Endothelial cell of umbilical vein (primary cell): ENCODE results near the gene LRRC42. TPM values are rescaled to one million over a fixed set of nuclear protein-coding genes. Genes with fewer than 3 reads are reported as not detected.

ENCODE experiments used
- BruUV-seq: library from RNA; stranded (reverse); fragments of 400-500 nt; replicated peaks from 2 replicates; lab custom pipeline; 2021; lab: Mats Ljungman, UMichigan
- CTCF ChIA-PET: fragments of 300-600, 350-600 bp; sonication (Branson Sonifier 250); formaldehyde crosslinking; loops from one replicate; lab custom pipeline; 2021; ENCODE audit warnings: antibody characterized with exemption, inconsistent platforms; lab: Charles Lee
- POLR2A ChIA-PET: fragments of 300-600, 350-600 bp; sonication (Branson Sonifier 250); formaldehyde crosslinking; loops from one replicate; lab custom pipeline; 2021; ENCODE audit warnings: antibody characterized with exemption, inconsistent platforms; lab: Charles Lee
- DNase-seq: peaks from one replicate; pipeline ENCODE4 v3.0.0-alpha.2; 2011; ENCODE audit warnings: low read depth, low spot score
- FAIRE-seq: peaks from 2 replicates; lab custom pipeline; 2011; peaks lifted over from hg19 to GRCh38; lab: Jason Lieb, UNC
- H2AFZ ChIP-seq: 2 replicates; pipeline ENCODE4 v1.6.0; 2012; ENCODE audit warnings: low read depth, low read length, control low read depth, inconsistent platforms
- H3K27ac ChIP-seq: 2 replicates; pipeline ENCODE4 v1.5.1; 2011; ENCODE audit warnings: low read depth, mild to moderate bottlenecking, control low read depth, low read length, moderate library complexity; ENCODE audit not compliant: insufficient read depth
- H3K27me3 ChIP-seq, 2 experiments: 2 replicates each; pipeline versions ENCODE4 v1.6.0 to v1.6.1; 2011; ENCODE audit warnings: low read length in 2 of 2, mixed read lengths in 1 of 2; ENCODE audit not compliant: control insufficient read depth in 2 of 2, insufficient read depth in 2 of 2
- H3K36me3 ChIP-seq, 2 experiments: 2 replicates in 1 of 2; 3 replicates in 1 of 2; pipeline ENCODE4 v1.5.1; 2011; ENCODE audit warnings: low read length in 2 of 2, mild to moderate bottlenecking in 1 of 2, moderate library complexity in 1 of 2; ENCODE audit not compliant: control insufficient read depth in 2 of 2, insufficient read depth in 2 of 2; ENCODE audit errors: extremely low read depth in 1 of 2
- H3K4me1 ChIP-seq: 3 replicates; pipeline ENCODE4 v1.5.1; 2011; ENCODE audit warnings: mild to moderate bottlenecking, low read length; ENCODE audit not compliant: control insufficient read depth, insufficient read depth; ENCODE audit errors: extremely low read depth
- H3K4me2 ChIP-seq: 2 replicates; pipeline ENCODE4 v1.6.1; 2011; ENCODE audit warnings: low read length, control low read depth, mixed read lengths; ENCODE audit not compliant: insufficient read depth
- H3K4me3 ChIP-seq, 3 experiments: fragments of 200-600 bp in 1 of 3; sonication (generic), shearing (Covaris generic) in 1 of 3; replicated peaks in 1 of 3; 2 replicates each; pipeline ENCODE4 v1.5.1; 2011 to 2016; ENCODE audit warnings: control low read depth in 3 of 3, low read length in 3 of 3, mild to moderate bottlenecking in 2 of 3, inconsistent platforms in 1 of 3, low read depth in 1 of 3, moderate library complexity in 1 of 3; ENCODE audit not compliant: insufficient read depth in 1 of 3
- H3K79me2 ChIP-seq: 2 replicates; pipeline ENCODE4 v1.6.0; 2012; ENCODE audit warnings: low read length, inconsistent platforms; ENCODE audit not compliant: control insufficient read depth, insufficient read depth
- H3K9ac ChIP-seq: replicated peaks from 2 replicates; pipeline ENCODE3; 2011; ENCODE audit warnings: low read length, control low read depth; ENCODE audit not compliant: insufficient read depth; ENCODE audit errors: extremely low read depth
- H3K9me1 ChIP-seq: replicated peaks from 3 replicates; pipeline ENCODE4 v1.6.0; 2011; ENCODE audit warnings: mild to moderate bottlenecking, low read length; ENCODE audit not compliant: control insufficient read depth, insufficient read depth; ENCODE audit errors: extremely low read depth
- H3K9me3 ChIP-seq: replicated peaks from 2 replicates; pipeline ENCODE4 v1.5.1; 2012; ENCODE audit warnings: low read length, inconsistent platforms; ENCODE audit not compliant: control insufficient read depth, insufficient read depth
- H4K20me1 ChIP-seq: replicated peaks from 2 replicates; pipeline ENCODE3; 2011; ENCODE audit warnings: mild to moderate bottlenecking, low read length; ENCODE audit not compliant: control insufficient read depth, insufficient read depth; ENCODE audit errors: extremely low read depth
- EZH2 ChIP-seq: IDR thresholded peaks from 2 replicates; pipeline ENCODE4 v1.6.1; 2012; ENCODE audit warnings: borderline replicate concordance, low read depth, mild to moderate bottlenecking, moderate library complexity, low read length, inconsistent platforms; ENCODE audit not compliant: severe bottlenecking
- FOS ChIP-seq: IDR thresholded peaks from 2 replicates; pipeline ENCODE4 v1.6.1; 2011; ENCODE audit warnings: mild to moderate bottlenecking, low read length, moderate library complexity, borderline replicate concordance; ENCODE audit not compliant: insufficient read depth
- GATA2 ChIP-seq: IDR thresholded peaks from 2 replicates; pipeline ENCODE4 v1.7.0; 2011; ENCODE audit warnings: low read depth, mild to moderate bottlenecking, moderate library complexity, mixed read lengths, low read length; ENCODE audit not compliant: insufficient read length, insufficient read depth
- JUN ChIP-seq: IDR thresholded peaks from 2 replicates; pipeline ENCODE4 v1.6.1; 2011; ENCODE audit warnings: borderline replicate concordance, low read depth; ENCODE audit not compliant: insufficient read length, insufficient read depth
- MYC ChIP-seq: IDR thresholded peaks from one replicate; pipeline ENCODE4 v1.6.1; 2011; ENCODE audit warnings: mild to moderate bottlenecking, low read depth, low read length
- POLR2A ChIP-seq: IDR thresholded peaks from 2 replicates; pipeline ENCODE4 v1.6.1; 2012; ENCODE audit warnings: low read depth, mild to moderate bottlenecking, control low read depth, low read length
- POLR2AphosphoS5 ChIP-seq: IDR thresholded peaks from 2 replicates; pipeline ENCODE4 v1.6.1; 2012; ENCODE audit warnings: low read depth, mild to moderate bottlenecking, control low read depth, low read length, moderate library complexity; ENCODE audit not compliant: insufficient read depth
- dilution Hi-C: fragments of 300-500 bp; cut with MboI; formaldehyde crosslinking; loops from one replicate; pipeline ENCODE4 v1.15.0; 2019; ENCODE audit warnings: low sequenced_read_pairs; ENCODE audit not compliant: extremely low pct_ligation_motif_present
- intact Hi-C: fragments of 100-400 bp; cut with micrococcal nuclease; formaldehyde crosslinking; loops from one replicate; pipeline ENCODE4 v1.10.0; 2022
- polyA plus RNA-seq, 4 experiments: library from polyadenylated mRNA; depleted of rRNA in 3 of 4; stranded (reverse) in 3 of 4; unstranded in 1 of 4; fragments of >200 nt; gene quantifications; 2 replicates each; pipeline versions ENCODE4 v1.2.1 to v1.2.3, GENCODE V29; 2011 to 2012; ENCODE audit warnings: missing spikeins in 1 of 4
- total RNA-seq: library from RNA; stranded (reverse); gene quantifications from 2 replicates; pipeline ENCODE4 v1.2.3, GENCODE V29; 2021
- TF ChIP-seq, protein P1 (sequence below): IDR thresholded peaks from 2 replicates; pipeline ENCODE4 v1.6.1; 2011; ENCODE audit not compliant: insufficient read depth, insufficient read length
- TF ChIP-seq, protein P2 (sequence below), 2 donors: IDR thresholded peaks; 1 replicate in 1 of 2; 2 replicates in 1 of 2; pipeline ENCODE4 v1.5.1; 2011; ENCODE audit warnings: low read length in 2 of 2, mild to moderate bottlenecking in 2 of 2, moderate library complexity in 2 of 2, control low read depth in 1 of 2, inconsistent platforms in 1 of 2, low read depth in 1 of 2; ENCODE audit not compliant: insufficient read depth in 1 of 2; ENCODE audit errors: extremely low read depth in 1 of 2

The LRRC42 gene
- total and polyA plus RNA-seq, 2 donors (not counting 3 experiments of a cell fraction or from before 2014, with no cell fraction given) = 25.3 to 26.1 TPM

DNA sequence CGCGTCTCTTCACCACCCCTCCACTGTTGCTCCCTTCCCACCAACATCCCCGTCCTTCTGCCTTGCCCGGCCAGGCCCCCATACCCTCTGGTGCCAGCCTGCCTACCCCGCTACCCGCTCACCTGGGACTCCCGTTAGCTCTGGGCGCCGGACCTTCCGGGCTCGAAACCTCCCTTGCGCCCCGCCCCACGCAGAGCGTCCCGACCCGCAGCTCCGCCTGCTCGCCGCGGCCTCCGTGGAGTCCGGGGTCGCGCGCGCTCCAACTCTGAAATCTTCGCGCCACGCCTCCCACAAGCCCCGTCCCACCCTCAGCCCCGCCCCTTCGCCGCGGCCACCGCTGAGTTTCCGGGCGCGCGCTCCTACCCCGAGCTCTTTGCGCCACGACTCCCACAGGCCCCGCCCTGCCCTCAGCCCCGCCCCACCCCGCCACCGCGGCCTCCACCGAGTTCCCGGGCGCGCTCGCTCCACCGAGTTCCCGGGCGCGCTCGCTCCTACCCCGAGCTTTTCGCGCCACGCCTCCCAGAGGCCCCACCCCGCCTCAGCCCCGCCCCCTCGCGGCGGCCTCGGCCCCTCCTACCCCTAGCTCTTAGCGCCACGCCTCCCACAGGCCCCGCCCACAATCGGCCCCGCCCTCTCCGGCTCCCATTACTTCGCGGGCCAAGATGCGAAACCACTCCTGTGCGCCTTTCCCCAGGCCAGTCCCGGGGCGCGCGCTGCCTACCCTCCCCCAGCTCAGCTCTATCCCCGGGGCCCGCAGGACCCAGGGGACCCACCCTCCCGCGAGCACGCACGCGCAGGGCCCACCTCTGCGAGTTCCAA is 508 bp upstream of the LRRC42 start, which contains the start of gene IFT25:
TSS of gene IFT25 (minus strand) at position 267 of the 819 bp plus-strand sequence. CDS start 5,617 bp downstream, outside the sequence.
- Histone ChIP-seq H3K79me2 (peaks cover 40% of the 10 kb centered on the region), H3K4me2 (peak within 1 kb of the TSS; percentile 96), H3K9me3 (no peaks in the 10 kb centered on the region), H3K36me3 (peaks cover 0 to 3% of the 10 kb centered on the region in 2 experiments), H3K4me1 (peaks cover 20% of the 10 kb centered on the region), H3K27ac (peak within 1 kb of the TSS; percentile 43), H3K9me1 (no peaks in the 10 kb centered on the region), H3K27me3 (no peaks in the 10 kb centered on the region), H4K20me1 (no peaks in the 10 kb centered on the region), H3K9ac (peak within 1 kb of the TSS; percentile 75), H3K4me3 (peak within 1 kb of the TSS; percentile 88 to 95 (median 91)), H2AFZ (peak within 1 kb of the TSS; percentile 100)
- ChIA-PET POLR2A (interaction anchor here (0.5 to 0.8 kb wide), 5 partner anchors 10 to 461 kb away, joined by 3 read pairs; no protein-coding TSS in a partner anchor), CTCF (interaction anchor here (0.6 to 2.2 kb wide), 18 partner anchors 8 to 1016 kb away, joined by 3 to 22 read pairs (median 4); partner anchors contain the start of gene YIPF1)
- intact Hi-C loops (loop anchor here (1.0 to 2.0 kb wide), 3 partner anchors 56 to 543 kb away; partner anchors contain the start of genes TCEANC2, TMEM59 and YIPF1), dilution Hi-C loops (no loop called here)
- TF ChIP-seq FOS (no peak), GATA2 (no peak), JUN (no peak), MYC (no peak), POLR2A (peak; percentile 77), POLR2AphosphoS5 (peak; percentile 67), EZH2 (no peak)
- TF ChIP-seq, protein P1, sequence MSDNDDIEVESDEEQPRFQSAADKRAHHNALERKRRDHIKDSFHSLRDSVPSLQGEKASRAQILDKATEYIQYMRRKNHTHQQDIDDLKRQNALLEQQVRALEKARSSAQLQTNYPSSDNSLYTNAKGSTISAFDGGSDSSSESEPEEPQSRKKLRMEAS = no peak
- TF ChIP-seq, protein P2, sequence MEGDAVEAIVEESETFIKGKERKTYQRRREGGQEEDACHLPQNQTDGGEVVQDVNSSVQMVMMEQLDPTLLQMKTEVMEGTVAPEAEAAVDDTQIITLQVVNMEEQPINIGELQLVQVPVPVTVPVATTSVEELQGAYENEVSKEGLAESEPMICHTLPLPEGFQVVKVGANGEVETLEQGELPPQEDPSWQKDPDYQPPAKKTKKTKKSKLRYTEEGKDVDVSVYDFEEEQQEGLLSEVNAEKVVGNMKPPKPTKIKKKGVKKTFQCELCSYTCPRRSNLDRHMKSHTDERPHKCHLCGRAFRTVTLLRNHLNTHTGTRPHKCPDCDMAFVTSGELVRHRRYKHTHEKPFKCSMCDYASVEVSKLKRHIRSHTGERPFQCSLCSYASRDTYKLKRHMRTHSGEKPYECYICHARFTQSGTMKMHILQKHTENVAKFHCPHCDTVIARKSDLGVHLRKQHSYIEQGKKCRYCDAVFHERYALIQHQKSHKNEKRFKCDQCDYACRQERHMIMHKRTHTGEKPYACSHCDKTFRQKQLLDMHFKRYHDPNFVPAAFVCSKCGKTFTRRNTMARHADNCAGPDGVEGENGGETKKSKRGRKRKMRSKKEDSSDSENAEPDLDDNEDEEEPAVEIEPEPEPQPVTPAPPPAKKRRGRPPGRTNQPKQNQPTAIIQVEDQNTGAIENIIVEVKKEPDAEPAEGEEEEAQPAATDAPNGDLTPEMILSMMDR (IDR thresholded peaks at IDR 0.05; ENCODE audit: extremely low read depth in 1 of 2, insufficient read depth in 1 of 2, low read depth in 1 of 2, low read length in 2 of 2) = no peak
- DNase-seq (peak; percentile 95), FAIRE-seq (peak; percentile 81)
- no TSS peak for BruUV-seq
